ENCODE measurements around the gene PRDM4. TPM values are rescaled to one million over a fixed set of nuclear protein-coding genes. Genes with fewer than 3 reads are reported as not detected.
A peak's percentile ranks its signal among the peaks of the same experiment; 100 is the strongest.
"Not testable (repeated sequence)": the region's sequence is repeated elsewhere in the genome, so short reads cannot be mapped to it uniquely, and the experiment has no call there.

The PRDM4 gene
- total RNA-seq, 4 donors from 2014 or later = 21.8 to 29.5 (median 25.2) TPM

- 82 to 83% methylated on average over 3 to 4 of the region's 5 CpGs for WGBS, 2 donors (ENCODE audit: low coverage in 1 of 2)
- H3K27ac ChIP-seq = no peak overlapping the region
- no peak for ATAC-seq
- peaks cover 18 to 86% of the 10 kb centered on the region in 2 donors for H3K36me3 ChIP-seq
- H3K27me3 ChIP-seq = no peaks in the 10 kb centered on the region
- H3K4me3 ChIP-seq = no peak overlapping the region
- H3K9me3 ChIP-seq = peaks cover 0 to 13% (median 0%) of the 10 kb centered on the region in 3 donors
- H3K4me1 ChIP-seq = no peaks in the 10 kb centered on the region
- TF ChIP-seq EP300 (IDR thresholded peaks at IDR 0.05) = no peak
- no peak for TF ChIP-seq CTCF (IDR thresholded peaks at IDR 0.05)
- TF ChIP-seq POLR2A (IDR thresholded peaks at IDR 0.05) = no peak
- no peak for TF ChIP-seq POLR2AphosphoS5 (IDR thresholded peaks at IDR 0.05)
Measured at GRCh38 chr12:107704041-107704440, 56.9 kb downstream of the PRDM4 start.

- TF ChIP-seq POLR2AphosphoS5 (IDR thresholded peaks at IDR 0.05) (no peak), EP300 (IDR thresholded peaks at IDR 0.05) (no peak), CTCF (IDR thresholded peaks at IDR 0.05) (no peak), POLR2A (IDR thresholded peaks at IDR 0.05) (no peak)
- no peak for ATAC-seq
- Histone ChIP-seq H3K27ac (no peak overlapping the region), H3K4me3 (no peak overlapping the region), H3K36me3 (peaks cover 18 to 90% of the 10 kb centered on the region in 2 donors), H3K4me1 (no peaks in the 10 kb centered on the region), H3K27me3 (no peaks in the 10 kb centered on the region), H3K9me3 (peaks cover 0 to 13% (median 0%) of the 10 kb centered on the region in 3 donors)
- WGBS, 2 donors (ENCODE audit: low coverage in 1 of 2) = 92% methylated on average over 4 of the region's 4 CpGs; no CpG with 5 or more reads in 1 of the 2 donors
Measured at GRCh38 chr12:107702106-107702505, 58.8 kb downstream of the PRDM4 start.

- not testable (repeated sequence) for H3K27ac ChIP-seq, H3K4me1 ChIP-seq, ATAC-seq, H3K9me3 ChIP-seq, H3K4me3 ChIP-seq, H3K27me3 ChIP-seq
- WGBS, 2 donors (ENCODE audit: low coverage in 1 of 2) = 70% methylated on average over 2 of the region's 2 CpGs; no CpG with 5 or more reads in 1 of the 2 donors
- H3K36me3 ChIP-seq = peaks cover 12 to 100% of the 10 kb centered on the region in 2 donors
Measured at GRCh38 chr12:107695772-107696171, 65.2 kb downstream of the PRDM4 start.

- H3K4me1 ChIP-seq = peaks cover 0 to 25% (median 9%) of the 10 kb centered on the region in 3 donors
- peak within 1 kb of the TSS; percentile 83 to 86 for H3K4me3 ChIP-seq
- no peaks in the 10 kb centered on the region for H3K9me3 ChIP-seq
- H3K36me3 ChIP-seq = peaks cover 4 to 23% of the 10 kb centered on the region in 2 donors
- WGBS, 2 donors (ENCODE audit: low coverage in 1 of 2) = 0 to 2% methylated on average over 9 of the region's 51 CpGs
- peak; percentile 95 for ATAC-seq
- peaks cover 9% of the 10 kb centered on the region for H3K27me3 ChIP-seq
- no peak for TF ChIP-seq EP300 (IDR thresholded peaks at IDR 0.05)
- peak; percentile 59 to 71 for TF ChIP-seq POLR2A (IDR thresholded peaks at IDR 0.05)
- peak; percentile 89 for TF ChIP-seq POLR2AphosphoS5 (IDR thresholded peaks at IDR 0.05)
- H3K27ac ChIP-seq = peak within 1 kb of the TSS; percentile 6 to 83 (median 80)
Measured at GRCh38 chr12:107685360-107686248, 75.3 kb downstream of the PRDM4 start, which contains the start of gene PWP1. Gene PWP1 (plus strand): TSS chr12:107685799. CDS start chr12:107685900, 101 bp downstream.

GRCh38 chr12:107684990-107685359, 76.0 kb downstream of the PRDM4 start:
- TF ChIP-seq POLR2AphosphoS5 (IDR thresholded peaks at IDR 0.05) (no peak), POLR2A (IDR thresholded peaks at IDR 0.05) (no peak), EP300 (IDR thresholded peaks at IDR 0.05) (no peak), CTCF (IDR thresholded peaks at IDR 0.05) (no peak)
- Histone ChIP-seq H3K4me3 (peak overlapping the region; percentile 83 to 86), H3K9me3 (no peaks in the 10 kb centered on the region), H3K4me1 (peaks cover 0 to 25% (median 9%) of the 10 kb centered on the region in 3 donors), H3K27me3 (peaks cover 16% of the 10 kb centered on the region), H3K27ac (peak overlapping the region in 3 of 4 donors; percentile 6 to 83 (median 83)), H3K36me3 (peaks cover 4 to 17% of the 10 kb centered on the region in 2 donors)
- no peak for ATAC-seq
- WGBS, 2 donors (ENCODE audit: low coverage in 1 of 2) = 0 to 3% methylated on average over 8 to 9 of the region's 9 CpGs
